Keratinocyte (primary cell): ENCODE data around the gene CLIP4. TPM values are rescaled to one million over a fixed set of nuclear protein-coding genes. Genes with fewer than 3 reads are reported as not detected.
A peak's percentile ranks its signal among the peaks of the same experiment; 100 is the strongest.

ENCODE experiments used
- DNase-seq: peaks from one replicate; pipeline ENCODE4 v3.0.0-alpha.2; 2011; ENCODE audit warnings: low read depth, missing footprints, low spot score
- FAIRE-seq: peaks from 2 replicates; lab custom pipeline; 2011; peaks lifted over from hg19 to GRCh38; lab: Jason Lieb, UNC
- H2AFZ ChIP-seq: 2 replicates; pipeline ENCODE4 v1.6.0; 2012; ENCODE audit warnings: low read length, control low read depth, inconsistent platforms; ENCODE audit not compliant: control insufficient read depth
- H3K27ac ChIP-seq: 2 replicates; pipeline ENCODE4 v1.5.1; 2011; ENCODE audit warnings: low read length; ENCODE audit not compliant: control insufficient read depth, insufficient read depth
- H3K27me3 ChIP-seq: 3 replicates; pipeline ENCODE4 v1.6.0; 2011; ENCODE audit warnings: low read length; ENCODE audit not compliant: control insufficient read depth, insufficient read depth; ENCODE audit errors: extremely low read depth
- H3K36me3 ChIP-seq, 2 experiments: 2 replicates in 1 of 2; 3 replicates in 1 of 2; pipeline ENCODE4 v1.5.1; 2011; ENCODE audit warnings: low read length in 2 of 2, mild to moderate bottlenecking in 1 of 2; ENCODE audit not compliant: control insufficient read depth in 2 of 2, insufficient read depth in 2 of 2; ENCODE audit errors: extremely low read depth in 1 of 2
- H3K4me1 ChIP-seq: 3 replicates; pipeline ENCODE4 v1.5.1; 2011; ENCODE audit warnings: low read length; ENCODE audit not compliant: control insufficient read depth, insufficient read depth; ENCODE audit errors: extremely low read depth
- H3K4me2 ChIP-seq: 3 replicates; pipeline ENCODE4 v1.6.0; 2011; ENCODE audit warnings: low read depth, low read length; ENCODE audit not compliant: control insufficient read depth, insufficient read depth; ENCODE audit errors: extremely low read depth
- H3K4me3 ChIP-seq, 3 experiments: fragments of 200-600 bp in 1 of 3; sonication (generic) in 1 of 3; 2 replicates in 2 of 3; 3 replicates in 1 of 3; pipeline ENCODE4 v1.5.1; 2011 to 2016; ENCODE audit warnings: low read length in 3 of 3, mild to moderate bottlenecking in 3 of 3, control low read depth in 2 of 3, inconsistent platforms in 1 of 3, low read depth in 1 of 3, mixed read lengths in 1 of 3, mixed run types in 1 of 3, moderate library complexity in 1 of 3; ENCODE audit not compliant: control insufficient read depth in 2 of 3, insufficient read depth in 2 of 3; ENCODE audit errors: extremely low read depth in 1 of 3
- H3K79me2 ChIP-seq: 2 replicates; pipeline ENCODE4 v1.6.0; 2012; ENCODE audit warnings: low read length; ENCODE audit not compliant: control insufficient read depth, insufficient read depth
- H3K9ac ChIP-seq: 3 replicates; pipeline ENCODE4 v1.6.0; 2011; ENCODE audit warnings: low read length; ENCODE audit not compliant: control insufficient read depth, insufficient read depth; ENCODE audit errors: extremely low read depth
- H3K9me1 ChIP-seq: 3 replicates; pipeline ENCODE4 v1.6.0; 2011; ENCODE audit warnings: low read length; ENCODE audit not compliant: control insufficient read depth, insufficient read depth; ENCODE audit errors: extremely low read depth
- H3K9me3 ChIP-seq: 2 replicates; pipeline ENCODE4 v1.5.1; 2012; ENCODE audit warnings: low read depth, low read length; ENCODE audit not compliant: control insufficient read depth
- H4K20me1 ChIP-seq: 3 replicates; pipeline ENCODE4 v1.6.0; 2011; ENCODE audit warnings: low read length; ENCODE audit not compliant: control insufficient read depth, insufficient read depth; ENCODE audit errors: extremely low read depth
- CTCF ChIP-seq, 3 experiments: IDR thresholded peaks in 1 of 3; conservative IDR thresholded peaks in 1 of 3; optimal IDR thresholded peaks in 1 of 3; 2 replicates in 2 of 3; 3 replicates in 1 of 3; pipeline versions ENCODE3 to v1.5.1; 2011; ENCODE audit warnings: low read length in 3 of 3, mild to moderate bottlenecking in 3 of 3, moderate library complexity in 2 of 3, control low read depth in 1 of 3, inconsistent platforms in 1 of 3; ENCODE audit not compliant: insufficient read depth in 2 of 3; ENCODE audit errors: extremely low read depth in 1 of 3
- EZH2 ChIP-seq: IDR thresholded peaks from one replicate; pipeline ENCODE4 v1.6.1; 2012; ENCODE audit warnings: inconsistent platforms, mild to moderate bottlenecking, low read length, moderate library complexity
- dilution Hi-C: fragments of 300-500 bp; cut with MboI; formaldehyde crosslinking; loops from one replicate; pipeline ENCODE4 v1.7.0; 2020; ENCODE audit warnings: low sequenced_read_pairs; ENCODE audit not compliant: extremely low pct_ligation_motif_present
- polyA plus RNA-seq, 5 experiments: library from polyadenylated mRNA; depleted of rRNA in 3 of 5; stranded (reverse) in 3 of 5; stranded (forward) in 1 of 5; unstranded in 1 of 5; fragments of >200 nt; gene quantifications; 1 replicate in 1 of 5; 2 replicates in 3 of 5; 3 replicates in 1 of 5; pipeline versions ENCODE4 v1.2.1 to v1.2.3, GENCODE V29; 2011 to 2012; ENCODE audit warnings: missing spikeins in 2 of 5, low read depth in 1 of 5, low replicate concordance in 1 of 5

Gene CLIP4
- polyA plus RNA-seq, 1 donor (not counting 4 experiments of a cell fraction or from before 2014, with no cell fraction given), result 46.6 TPM

GRCh38 chr2:29120846-29121245, 5.6 kb downstream of the CLIP4 start:
- DNase-seq (no peak), FAIRE-seq (peak; percentile 52)
- Histone ChIP-seq H3K4me1 (peaks cover 62% of the 10 kb centered on the region), H3K27ac (no peak overlapping the region), H3K4me2 (no peak overlapping the region), H3K4me3 (no peak overlapping the region), H2AFZ (no peak overlapping the region), H3K36me3 (peaks cover 8 to 19% of the 10 kb centered on the region in 2 experiments), H3K79me2 (peaks cover 38% of the 10 kb centered on the region), H3K9ac (no peak overlapping the region), H3K27me3 (no peaks in the 10 kb centered on the region), H3K9me3 (no peaks in the 10 kb centered on the region), H3K9me1 (no peaks in the 10 kb centered on the region), H4K20me1 (no peaks in the 10 kb centered on the region)
- dilution Hi-C loops, result no loop called here
- TF ChIP-seq EZH2, result no peak
- no peak for TF ChIP-seq CTCF (optimal IDR thresholded peaks at IDR 0.05 in 1 of 3, IDR thresholded peaks at IDR 0.05 in 1 of 3, conservative IDR thresholded peaks at IDR 0.05 in 1 of 3; ENCODE audit: extremely low read depth in 1 of 3, insufficient read depth in 2 of 3, low read length in 3 of 3)

GRCh38 chr2:29123617-29124349, 8.6 kb downstream of the CLIP4 start:
- Histone ChIP-seq H3K4me2 (peak overlapping the region; percentile 49), H2AFZ (no peak overlapping the region), H3K4me1 (peaks cover 50% of the 10 kb centered on the region), H3K27ac (peak overlapping the region; percentile 90), H3K9me1 (no peaks in the 10 kb centered on the region), H3K36me3 (peaks cover 8 to 21% of the 10 kb centered on the region in 2 experiments), H3K79me2 (peaks cover 46% of the 10 kb centered on the region), H3K9me3 (no peaks in the 10 kb centered on the region), H4K20me1 (no peaks in the 10 kb centered on the region), H3K27me3 (no peaks in the 10 kb centered on the region), H3K9ac (peak overlapping the region; percentile 41), H3K4me3 (peak overlapping the region in 2 of 3 experiments; percentile 1 to 16)
- dilution Hi-C loops, result no loop called here
- TF ChIP-seq CTCF (optimal IDR thresholded peaks at IDR 0.05 in 1 of 3, IDR thresholded peaks at IDR 0.05 in 1 of 3, conservative IDR thresholded peaks at IDR 0.05 in 1 of 3; ENCODE audit: extremely low read depth in 1 of 3, insufficient read depth in 2 of 3, low read length in 3 of 3) (no peak), EZH2 (no peak)
- no peak for DNase-seq
- FAIRE-seq, result peak; percentile 85
